Superior temporal gyrus (tissue), 1 donor: ENCODE results near the gene ALOX5AP.

Source experiments
- DNase-seq: peaks from one replicate; pipeline ENCODE4 v3.0.0-alpha.2; 2016; ENCODE audit errors: extremely low spot score

ALOX5AP gene

DNA sequence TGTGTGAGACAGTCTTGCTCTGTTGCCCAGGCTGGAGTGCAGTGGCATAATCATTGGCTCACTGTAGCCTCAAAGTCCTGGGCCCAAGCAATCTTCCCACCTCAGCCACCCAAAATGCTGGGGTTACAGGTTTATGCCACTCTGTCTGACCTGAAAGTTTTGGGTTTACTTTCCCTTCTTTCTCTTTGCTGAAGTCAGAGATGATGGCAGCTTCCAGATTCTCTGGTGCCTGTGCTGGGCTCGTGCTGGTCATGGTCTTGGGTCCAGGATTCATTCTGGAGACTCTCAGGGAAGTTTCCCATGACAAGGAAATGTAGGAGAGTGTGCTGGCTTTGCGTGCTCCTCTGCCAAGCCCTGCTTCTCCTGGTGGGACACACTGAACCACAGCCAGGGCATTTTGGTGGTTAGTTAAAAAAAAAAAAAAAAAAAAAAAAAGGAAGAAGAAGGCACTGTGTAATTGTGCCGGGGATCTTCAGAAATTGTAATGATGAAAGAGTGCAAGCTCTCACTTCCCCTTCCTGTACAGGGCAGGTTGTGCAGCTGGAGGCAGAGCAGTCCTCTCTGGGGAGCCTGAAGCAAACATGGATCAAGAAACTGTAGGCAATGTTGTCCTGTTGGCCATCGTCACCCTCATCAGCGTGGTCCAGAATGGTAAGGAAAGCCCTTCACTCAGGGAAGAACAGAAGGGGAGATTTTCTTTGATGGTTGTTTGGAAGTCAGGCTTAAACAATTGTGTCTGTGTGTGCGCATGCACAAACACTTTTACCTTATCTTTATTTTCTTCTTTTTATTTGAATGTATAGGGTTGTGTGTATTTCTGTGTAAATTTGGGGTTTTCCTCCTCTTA is at the start of gene ALOX5AP:
Gene ALOX5AP (plus strand): TSS at position 519 of the 847 bp plus-strand sequence. CDS start 63 bp downstream, at position 582.
- no peak for DNase-seq

GRCh38 chr13:30685987-30686386 is 49.4 kb upstream of the ALOX5AP start:
- no peak for DNase-seq

DNA sequence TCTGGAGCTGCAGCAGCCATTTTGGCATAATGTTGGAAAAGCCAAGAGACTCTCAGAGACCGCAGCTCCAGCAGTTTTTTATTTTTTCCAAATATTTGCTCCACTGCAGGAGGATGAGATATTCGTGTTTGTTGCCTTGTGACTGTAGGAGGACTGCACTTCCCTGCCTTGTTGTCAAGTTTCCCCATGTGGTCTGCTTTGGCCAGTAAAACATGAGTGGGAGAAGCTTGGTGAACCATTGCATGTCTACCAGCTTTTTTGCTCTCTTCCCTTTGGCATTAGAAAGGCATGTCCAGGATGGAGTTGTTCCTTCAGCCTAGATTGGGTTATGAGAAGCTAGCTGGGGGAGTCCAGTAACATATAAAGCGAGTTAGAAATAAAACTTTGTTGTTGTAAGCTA is 47.7 kb upstream of the ALOX5AP start:
- no peak for DNase-seq

DNA sequence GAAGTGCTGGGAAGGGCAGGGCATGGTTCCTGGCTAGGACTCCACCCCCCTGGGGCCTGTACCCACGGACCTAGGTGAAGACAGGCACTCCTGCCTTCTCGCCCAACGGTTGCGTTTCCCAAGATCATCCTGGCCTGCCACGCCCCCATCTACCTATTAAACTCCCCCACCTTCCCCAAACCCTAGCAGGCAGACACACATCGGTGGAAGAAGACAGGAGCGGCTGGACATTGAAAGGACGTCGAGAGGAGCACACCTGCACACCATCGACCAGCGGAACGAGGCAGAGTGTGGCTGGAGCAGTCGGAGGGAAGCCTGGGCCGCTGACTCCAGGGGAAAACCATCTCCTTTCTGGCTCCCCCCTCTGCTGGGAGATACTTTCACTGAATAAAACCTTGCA is 45.6 kb upstream of the ALOX5AP start:
- no peak for DNase-seq

GRCh38 chr13:30690282-30691188 is 44.8 kb upstream of the ALOX5AP start:
- peak; percentile 23 for DNase-seq

DNA sequence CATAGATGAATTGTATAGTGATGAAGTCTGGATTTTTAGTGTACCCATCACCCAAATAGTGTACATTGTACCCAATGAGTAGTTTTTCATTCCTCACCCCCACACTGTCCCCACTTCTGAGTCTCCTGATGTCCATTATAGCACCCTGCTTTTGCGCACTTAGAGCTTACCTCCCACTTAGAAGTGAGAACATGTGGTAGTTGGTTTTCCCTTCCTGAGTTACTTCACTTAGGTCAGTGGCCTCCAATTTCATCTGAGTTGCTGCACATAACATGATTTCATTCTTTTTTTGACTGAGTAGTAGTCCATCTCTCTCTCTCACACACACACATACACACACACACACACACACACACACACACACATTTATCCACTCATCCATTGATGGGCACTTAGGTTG is 43.2 kb upstream of the ALOX5AP start:
- DNase-seq = no peak

DNA sequence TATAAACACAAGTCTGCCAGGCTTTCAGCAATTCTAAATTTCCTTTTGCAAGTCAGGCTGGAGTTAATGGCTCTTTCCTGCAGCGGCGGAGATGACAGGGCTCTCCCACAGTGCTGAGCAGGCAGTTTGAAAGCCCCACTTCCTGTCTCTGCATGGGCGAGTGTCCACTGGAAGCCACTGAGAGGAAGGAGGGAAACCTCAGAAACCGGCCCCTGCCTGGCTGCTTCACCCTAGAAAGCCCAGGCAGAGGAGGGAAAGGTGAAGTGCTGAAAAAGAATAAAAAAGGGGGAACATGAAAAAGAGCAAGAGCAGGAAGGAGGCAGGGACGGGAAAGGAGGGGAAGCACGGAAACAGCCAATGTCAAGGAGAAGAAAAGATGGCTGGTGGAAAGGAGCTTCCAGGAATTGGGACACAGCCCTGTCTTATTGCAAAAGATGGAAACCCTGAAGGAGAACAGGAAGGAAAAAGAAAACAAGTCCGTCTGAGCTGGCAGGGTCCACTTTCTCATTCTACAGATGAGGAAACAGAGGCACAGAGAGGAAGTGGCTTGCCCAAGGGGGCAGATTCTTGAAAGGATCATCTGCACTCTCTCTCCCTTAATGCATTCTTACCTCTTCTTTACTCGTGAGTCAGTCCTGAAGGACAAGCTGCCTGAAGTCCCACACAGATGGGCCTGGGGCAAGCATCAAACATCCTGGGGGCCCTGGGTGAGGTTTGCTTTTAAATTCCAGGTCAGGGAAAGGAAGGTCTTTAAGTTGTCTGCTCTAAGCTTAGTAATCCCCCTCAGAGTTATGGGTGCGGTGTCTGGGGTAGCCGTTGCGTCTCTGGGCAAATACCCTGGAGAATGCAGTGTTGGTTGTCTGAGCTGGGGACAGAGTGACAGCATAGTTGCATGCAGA is 38.8 kb upstream of the ALOX5AP start:
- DNase-seq = peak; percentile 29

- DNase-seq = no peak
These were observed 38.0 kb upstream of the ALOX5AP start for GRCh38 chr13:30697177-30697953.

DNA sequence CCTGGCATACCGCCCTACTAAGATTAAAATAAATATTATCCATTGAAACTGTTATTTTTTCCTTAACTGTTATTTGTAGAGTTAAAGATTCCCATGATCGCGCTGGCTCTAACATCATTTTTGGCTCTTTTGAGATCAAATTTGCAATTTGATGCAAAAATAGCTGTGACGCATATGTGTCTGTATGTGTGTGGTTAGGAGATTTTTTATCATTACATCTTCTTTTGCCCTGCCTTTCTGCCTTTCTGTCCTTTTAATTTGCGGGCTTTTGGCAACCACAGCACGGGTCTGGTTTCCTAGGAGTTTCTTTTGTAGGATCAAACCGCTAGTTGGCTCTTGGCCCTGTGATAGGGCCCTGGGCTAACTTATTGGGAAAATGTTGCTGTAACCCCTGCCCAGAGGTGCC is 37.3 kb upstream of the ALOX5AP start:
- no peak for DNase-seq

DNA sequence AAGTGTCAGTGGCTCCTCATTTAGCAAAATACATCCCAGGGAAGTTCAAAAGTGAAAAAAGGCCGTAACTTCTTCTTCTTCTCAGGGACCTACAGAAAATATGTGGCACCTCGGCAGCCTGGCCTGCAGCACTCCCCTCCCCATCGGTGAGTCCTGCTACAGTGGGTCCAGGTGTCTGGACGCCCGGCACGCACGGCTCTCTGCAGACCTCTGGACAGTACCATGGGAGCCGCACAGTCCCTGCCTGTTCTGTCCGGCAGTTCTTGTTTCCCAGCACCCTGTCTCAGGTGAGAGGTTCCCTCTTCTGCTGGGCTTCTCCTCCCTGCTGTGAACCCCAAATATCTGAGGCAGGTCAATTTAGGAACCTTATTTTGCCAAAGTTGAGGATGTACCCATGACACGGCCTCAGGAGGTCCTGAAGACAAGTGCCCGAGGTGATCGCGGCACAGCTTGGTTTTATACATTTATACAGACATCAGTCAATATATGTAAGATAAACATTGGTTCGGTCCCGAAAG is 36.8 kb upstream of the ALOX5AP start:
- no peak for DNase-seq

DNA sequence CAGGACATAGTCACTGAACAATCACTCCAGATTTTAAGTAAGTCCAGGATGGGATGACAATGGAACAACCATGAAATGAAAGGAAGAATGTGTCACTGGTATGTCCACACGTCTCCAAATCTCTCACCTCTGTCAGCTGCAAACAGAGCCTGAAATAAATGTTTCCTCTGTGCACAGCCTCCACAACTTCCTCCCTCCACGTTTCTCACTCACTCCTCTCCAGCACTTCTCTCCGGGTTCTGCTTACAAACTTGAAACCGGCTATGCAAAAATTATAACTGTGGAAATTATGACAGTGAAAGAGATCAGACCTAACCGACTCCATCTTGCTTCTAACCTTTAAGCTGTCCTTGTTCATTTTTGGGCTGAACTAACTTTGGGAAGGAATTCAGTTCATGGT is 35.0 kb upstream of the ALOX5AP start:
- no peak for DNase-seq

GRCh38 chr13:30702006-30702405 is 33.3 kb upstream of the ALOX5AP start:
- no peak for DNase-seq

DNA sequence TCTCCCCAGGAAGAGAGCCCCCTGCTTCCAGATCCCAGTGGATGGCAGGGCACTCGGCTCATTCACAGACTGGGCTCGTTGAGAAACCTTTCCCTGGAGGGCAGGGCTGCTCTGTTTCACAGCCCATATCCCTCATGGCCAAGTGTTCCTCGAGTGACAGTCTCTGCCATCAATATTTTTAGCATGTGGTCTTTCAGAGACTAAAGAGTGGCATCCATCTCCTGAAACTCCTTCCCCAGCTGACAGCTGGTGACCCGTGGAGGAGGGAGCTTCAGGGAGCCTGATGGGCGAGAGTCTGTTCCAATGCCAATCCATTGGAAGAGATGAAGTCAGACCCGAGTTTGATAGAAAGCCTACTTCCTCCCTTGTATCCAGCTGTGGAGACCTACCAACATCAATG is 30.7 kb upstream of the ALOX5AP start:
- DNase-seq = no peak

DNA sequence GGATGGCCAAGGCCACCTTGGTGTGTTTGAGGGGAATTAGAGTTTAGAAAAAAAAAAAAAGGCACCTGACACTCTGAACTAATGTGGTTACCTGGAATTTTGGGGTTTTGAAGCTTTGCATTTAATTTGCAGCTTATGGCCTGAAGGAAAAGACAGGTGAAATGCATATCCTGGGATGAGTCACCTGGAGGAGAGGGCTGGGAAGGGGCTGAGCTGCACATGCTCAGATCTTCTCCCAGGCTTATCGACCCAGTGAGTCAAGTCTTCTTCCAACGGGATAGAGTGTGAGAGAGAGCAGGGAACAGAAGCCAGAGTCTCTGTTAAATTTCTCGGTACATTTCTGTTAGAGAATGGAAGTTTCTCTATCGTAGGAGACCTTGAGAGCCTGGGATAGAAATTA is 29.7 kb upstream of the ALOX5AP start:
- DNase-seq = no peak

DNA sequence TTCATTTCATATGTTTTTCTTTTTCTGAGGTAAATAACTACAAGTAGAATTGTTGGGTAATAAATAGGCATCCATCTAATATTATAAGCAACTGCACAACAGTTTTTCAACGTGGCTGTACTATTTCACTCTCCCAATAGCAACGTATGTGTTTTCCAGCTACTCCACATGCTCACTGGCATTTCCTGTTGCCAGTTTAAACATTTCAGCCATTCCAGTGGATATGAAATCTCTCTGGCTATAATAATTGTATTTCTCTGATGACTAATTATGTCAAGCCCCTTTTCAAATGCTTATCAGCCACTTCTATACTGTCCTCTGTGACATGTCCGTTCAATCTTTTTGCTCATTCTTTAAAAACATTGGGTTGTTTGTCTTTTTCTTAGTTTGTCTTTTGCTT is 26.8 kb upstream of the ALOX5AP start:
- DNase-seq = no peak

DNA sequence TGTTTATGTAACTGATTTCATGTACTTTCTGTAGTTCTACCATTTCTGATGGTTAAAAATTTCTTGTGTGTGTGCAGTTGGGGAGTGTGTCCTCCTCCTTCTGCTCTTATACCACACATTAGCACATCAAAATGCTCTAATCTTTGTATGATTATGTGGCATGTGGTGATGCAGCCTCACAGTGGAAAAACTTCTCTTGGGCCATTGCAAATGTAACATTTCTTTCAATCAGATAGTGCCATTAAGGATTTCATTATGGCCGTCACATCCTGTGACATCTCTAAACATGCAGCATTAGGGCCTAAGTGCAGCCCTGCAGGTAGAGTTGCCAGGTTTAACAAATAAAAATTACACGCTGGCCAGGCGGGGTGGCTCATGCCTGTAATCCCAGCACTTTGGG is 24.9 kb upstream of the ALOX5AP start:
- DNase-seq = no peak

DNA sequence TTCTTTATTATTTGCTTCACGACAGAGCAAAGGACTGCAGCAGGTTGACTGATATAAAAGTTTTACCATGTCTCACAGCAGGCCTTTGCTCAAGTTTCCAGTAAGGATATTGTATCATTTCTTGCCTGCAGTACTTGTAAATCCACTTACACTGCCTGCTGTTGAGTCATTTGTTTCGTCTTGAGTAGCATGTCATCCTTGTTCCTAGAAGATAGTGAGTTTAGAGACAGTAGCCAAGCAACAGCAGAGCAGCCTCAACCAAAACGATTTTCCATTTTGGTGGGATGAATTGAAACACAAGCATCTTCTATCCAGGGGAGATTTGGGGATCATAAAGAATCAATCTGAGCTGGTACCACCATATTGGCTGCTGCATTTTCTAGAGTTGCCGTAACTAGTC is 24.0 kb upstream of the ALOX5AP start:
- no peak for DNase-seq

- no peak for DNase-seq
These were observed 23.5 kb upstream of the ALOX5AP start for GRCh38 chr13:30711837-30712236.

GRCh38 chr13:30712536-30713532 is 22.5 kb upstream of the ALOX5AP start:
- no peak for DNase-seq
